Smooth muscle cell (in vitro differentiated cells): ENCODE results near the gene PEX10. TPM values are rescaled to one million over a fixed set of nuclear protein-coding genes. Genes with fewer than 3 reads are reported as not detected.

ENCODE experiments used
- DNase-seq: peaks from one replicate; lab custom pipeline; 2025; ENCODE audit not compliant: unreplicated experiment; lab: John Stamatoyannopoulos, UW
- H2AFZ ChIP-seq: fragments of 200-600 bp; sonication (generic); 2 replicates; pipeline ENCODE4 v1.6.0; 2016; ENCODE audit warnings: antibody characterized with exemption, low read depth, mild to moderate bottlenecking
- H3F3A ChIP-seq: fragments of 200-600 bp; sonication (generic); 2 replicates; pipeline ENCODE4 v1.6.0; 2017; ENCODE audit warnings: antibody characterized with exemption, low read depth
- H3K27ac ChIP-seq: fragments of 200-600 bp; sonication (generic); 2 replicates; pipeline ENCODE4 v1.5.1; 2016; ENCODE audit warnings: low read depth, mild to moderate bottlenecking
- H3K27me3 ChIP-seq: fragments of 200-600 bp; sonication (generic); 2 replicates; pipeline ENCODE4 v1.6.1; 2016; ENCODE audit warnings: low read depth, mild to moderate bottlenecking
- H3K36me3 ChIP-seq: fragments of 200-600 bp; sonication (generic); 2 replicates; pipeline ENCODE4 v1.5.1; 2016; ENCODE audit warnings: low read depth
- H3K4me1 ChIP-seq: fragments of 200-600 bp; sonication (generic); 2 replicates; pipeline ENCODE4 v1.5.1; 2016; ENCODE audit warnings: low read depth
- H3K4me2 ChIP-seq: fragments of 200-600 bp; sonication (generic); 2 replicates; pipeline ENCODE4 v1.6.0; 2016; ENCODE audit warnings: mild to moderate bottlenecking
- H3K4me3 ChIP-seq: fragments of 200-600 bp; sonication (generic); 2 replicates; pipeline ENCODE4 v1.5.1; 2016; ENCODE audit warnings: mild to moderate bottlenecking
- H3K79me2 ChIP-seq: fragments of 200-600 bp; sonication (generic); 2 replicates; pipeline ENCODE4 v1.6.0; 2016; ENCODE audit warnings: low read depth, mild to moderate bottlenecking
- H3K9ac ChIP-seq: fragments of 200-600 bp; sonication (generic); 2 replicates; pipeline ENCODE4 v1.6.0; 2016; ENCODE audit warnings: low read depth
- H3K9me3 ChIP-seq: fragments of 200-600 bp; sonication (generic); replicated peaks from 2 replicates; pipeline ENCODE4 v1.5.1; 2016; ENCODE audit warnings: low read depth
- H4K20me1 ChIP-seq: fragments of 200-600 bp; sonication (generic); 2 replicates; pipeline ENCODE4 v1.6.0; 2016; ENCODE audit warnings: low read depth
- CTCF ChIP-seq: fragments of 200-600 bp; sonication (generic); IDR thresholded peaks from 2 replicates; pipeline ENCODE4 v1.5.1; 2017; ENCODE audit warnings: borderline replicate concordance, mild to moderate bottlenecking, antibody characterized with exemption; ENCODE audit not compliant: insufficient read depth, poor library complexity, severe bottlenecking
- WGBS: methylation state at CpG from one replicate; pipeline ENCODE4 v1.1.7; 2016; ENCODE audit warnings: low lambda C conversion rate; 5-methylcytosine and 5-hydroxymethylcytosine counted together
- polyA plus RNA-seq: library from polyadenylated mRNA; unstranded; fragments of >200 nt; fragmentation: Nextera tagmentation; extraction: Ambion mirVana; gene quantifications from 2 replicates; pipeline ENCODE4 v1.2.1, GENCODE V29; 2016
- total RNA-seq: library from RNA; depleted of rRNA; stranded (reverse); fragments of >200 nt; gene quantifications from 2 replicates; pipeline ENCODE4 v1.2.3, GENCODE V29; 2014

Gene PEX10
- total and polyA plus RNA-seq, 2 experiments from 2014 or later = 14.0 to 20.3 TPM

DNA sequence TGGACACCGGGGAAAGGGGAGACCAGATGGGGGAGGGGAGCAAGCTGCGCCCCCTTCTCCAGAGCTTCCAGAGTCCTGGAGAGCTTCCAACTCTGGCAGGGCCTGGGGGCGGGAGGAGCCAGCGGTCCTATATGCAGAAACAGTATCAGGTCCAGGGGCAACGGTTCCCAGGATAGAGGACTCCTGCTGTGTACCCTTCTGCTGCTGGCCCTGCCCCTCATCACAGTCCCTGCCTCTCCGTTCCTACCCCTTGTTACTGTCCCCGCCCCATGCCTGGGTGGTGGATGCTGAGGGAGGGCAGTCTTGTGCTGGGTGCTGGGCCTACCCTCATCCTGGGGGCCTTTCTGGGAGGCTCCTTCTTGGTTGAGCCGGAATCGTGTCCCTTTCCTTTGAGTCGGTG lies 19.2 kb upstream of the PEX10 start:
- Histone ChIP-seq H3F3A (no peaks in the 10 kb centered on the region), H3K9me3 (no peaks in the 10 kb centered on the region), H3K36me3 (no peaks in the 10 kb centered on the region), H3K27ac (no peak overlapping the region), H3K4me3 (no peak overlapping the region), H3K79me2 (no peaks in the 10 kb centered on the region), H3K27me3 (peaks cover 15% of the 10 kb centered on the region), H3K4me2 (no peak overlapping the region), H3K9ac (no peak overlapping the region), H2AFZ (no peak overlapping the region), H4K20me1 (no peaks in the 10 kb centered on the region), H3K4me1 (no peaks in the 10 kb centered on the region)
- no peak for TF ChIP-seq CTCF
- 73% methylated on average over 10 of the region's 10 CpGs for WGBS
- DNase-seq = no peak

GRCh38 chr1:2431103-2431502 lies 18.7 kb upstream of the PEX10 start:
- Histone ChIP-seq H3K27ac (no peak overlapping the region), H2AFZ (no peak overlapping the region), H4K20me1 (no peaks in the 10 kb centered on the region), H3K36me3 (no peaks in the 10 kb centered on the region), H3F3A (no peaks in the 10 kb centered on the region), H3K4me2 (no peak overlapping the region), H3K27me3 (peaks cover 15% of the 10 kb centered on the region), H3K9ac (no peak overlapping the region), H3K4me3 (no peak overlapping the region), H3K9me3 (no peaks in the 10 kb centered on the region), H3K4me1 (no peaks in the 10 kb centered on the region), H3K79me2 (no peaks in the 10 kb centered on the region)
- WGBS = 83% methylated on average over 16 of the region's 16 CpGs
- DNase-seq = no peak
- no peak for TF ChIP-seq CTCF

- no peak overlapping the region for H3K9ac ChIP-seq
Observed at GRCh38 chr1:2430592-2430973, 18.2 kb upstream of the PEX10 start.

More at GRCh38 chr1:2430592-2430973, 18.2 kb upstream of the PEX10 start:
- no peak overlapping the region for H2AFZ ChIP-seq
- no peak for TF ChIP-seq CTCF
- 91% methylated on average over 10 of the region's 10 CpGs for WGBS
- H3K36me3 ChIP-seq = no peaks in the 10 kb centered on the region
- H3K4me1 ChIP-seq = no peaks in the 10 kb centered on the region
- no peaks in the 10 kb centered on the region for H3K79me2 ChIP-seq
- no peak overlapping the region for H3K27ac ChIP-seq
- H4K20me1 ChIP-seq = no peaks in the 10 kb centered on the region
- H3F3A ChIP-seq = no peaks in the 10 kb centered on the region
- H3K27me3 ChIP-seq = peaks cover 13% of the 10 kb centered on the region
- no peaks in the 10 kb centered on the region for H3K9me3 ChIP-seq
- H3K4me2 ChIP-seq = no peak overlapping the region
- H3K4me3 ChIP-seq = no peak overlapping the region
- no peak for DNase-seq
